Peyer's patch (tissue), 4 donors: ENCODE results near the gene C1orf226. TPM values are rescaled to one million over a fixed set of nuclear protein-coding genes. Genes with fewer than 3 reads are reported as not detected.

ENCODE experiments used
- DNase-seq, 3 donors: peaks; one replicate each; pipeline ENCODE4 v3.0.0-alpha.2; 2017 to 2019
- H3K27ac ChIP-seq, 4 donors: fragments of 200-600 bp; sonication (generic); one replicate each; pipeline ENCODE4 v1.5.1; 2016 to 2019
- H3K27me3 ChIP-seq, 2 donors: fragments of 200-600 bp; sonication (generic); one replicate each; pipeline ENCODE4 v1.5.1; 2019
- H3K36me3 ChIP-seq, 3 donors: fragments of 200-600 bp; sonication (generic); one replicate each; pipeline ENCODE4 v1.5.1; 2016 to 2019
- H3K4me1 ChIP-seq, 4 donors: fragments of 200-600 bp; sonication (generic); one replicate each; pipeline ENCODE4 v1.5.1; 2016 to 2019
- H3K4me3 ChIP-seq, 4 donors: fragments of 200-600 bp; sonication (generic); 1 replicate in 3 of 4; 2 replicates in 1 of 4; pipeline ENCODE4 v1.5.1; 2016 to 2019; ENCODE audit warnings: mild to moderate bottlenecking in 1 of 4
- H3K9me3 ChIP-seq, 4 donors: fragments of 200-600 bp; sonication (generic); one replicate each; pipeline ENCODE4 v1.5.1; 2016 to 2019; ENCODE audit warnings: mild to moderate bottlenecking in 1 of 4
- POLR2A ChIP-seq, 2 donors: fragments of 450-650 bp; IDR thresholded peaks; one replicate each; pipeline ENCODE4 v1.5.1; 2017; ENCODE audit warnings: antibody characterized with exemption in 2 of 2, mild to moderate bottlenecking in 2 of 2, moderate library complexity in 2 of 2
- total RNA-seq, 4 donors: library from RNA; depleted of rRNA; stranded (reverse); fragments of >200 nt; gene quantifications; one replicate each; pipeline ENCODE4 v1.1.0, GENCODE V29; 2016
- TF ChIP-seq, protein P1 (sequence below), 6 experiments: fragments of 450-650 bp in 4 of 6; fragments of 200-600 bp in 2 of 6; sonication (generic) in 1 of 6; IDR thresholded peaks; one replicate each; pipeline ENCODE4 v1.5.1; 2017 to 2019; ENCODE audit warnings: antibody characterized with exemption in 6 of 6, mild to moderate bottlenecking in 3 of 6, moderate library complexity in 1 of 6

Gene C1orf226
- total RNA-seq, 4 donors from 2014 or later: 5.0 to 36.8 (median 26.2) TPM

DNA sequence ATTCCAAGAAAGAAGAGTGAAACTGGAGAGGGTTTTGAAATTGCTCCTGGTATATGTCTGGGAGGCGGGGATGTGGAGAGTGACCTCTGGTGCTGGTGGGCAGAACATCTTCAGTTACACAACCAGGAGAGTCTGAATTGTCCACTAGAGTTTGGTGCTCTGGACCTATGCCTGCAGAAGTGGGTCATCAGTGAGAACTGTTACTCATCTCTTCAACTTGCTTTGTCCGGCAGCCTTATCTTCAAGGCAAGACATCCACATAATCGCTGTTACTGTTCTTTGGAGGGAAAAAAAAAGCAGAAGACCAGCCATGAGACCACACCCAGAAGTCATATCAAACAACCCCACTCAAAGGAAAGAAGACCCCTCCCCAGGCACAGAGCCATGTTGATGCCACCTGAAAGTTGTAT lies 15.5 kb downstream of the C1orf226 start:
- Histone ChIP-seq H3K36me3 (no peaks in the 10 kb centered on the region), H3K9me3 (no peaks in the 10 kb centered on the region), H3K4me3 (no peak overlapping the region), H3K4me1 (no peaks in the 10 kb centered on the region), H3K27ac (no peak overlapping the region), H3K27me3 (no peaks in the 10 kb centered on the region)
- TF ChIP-seq, protein P1, sequence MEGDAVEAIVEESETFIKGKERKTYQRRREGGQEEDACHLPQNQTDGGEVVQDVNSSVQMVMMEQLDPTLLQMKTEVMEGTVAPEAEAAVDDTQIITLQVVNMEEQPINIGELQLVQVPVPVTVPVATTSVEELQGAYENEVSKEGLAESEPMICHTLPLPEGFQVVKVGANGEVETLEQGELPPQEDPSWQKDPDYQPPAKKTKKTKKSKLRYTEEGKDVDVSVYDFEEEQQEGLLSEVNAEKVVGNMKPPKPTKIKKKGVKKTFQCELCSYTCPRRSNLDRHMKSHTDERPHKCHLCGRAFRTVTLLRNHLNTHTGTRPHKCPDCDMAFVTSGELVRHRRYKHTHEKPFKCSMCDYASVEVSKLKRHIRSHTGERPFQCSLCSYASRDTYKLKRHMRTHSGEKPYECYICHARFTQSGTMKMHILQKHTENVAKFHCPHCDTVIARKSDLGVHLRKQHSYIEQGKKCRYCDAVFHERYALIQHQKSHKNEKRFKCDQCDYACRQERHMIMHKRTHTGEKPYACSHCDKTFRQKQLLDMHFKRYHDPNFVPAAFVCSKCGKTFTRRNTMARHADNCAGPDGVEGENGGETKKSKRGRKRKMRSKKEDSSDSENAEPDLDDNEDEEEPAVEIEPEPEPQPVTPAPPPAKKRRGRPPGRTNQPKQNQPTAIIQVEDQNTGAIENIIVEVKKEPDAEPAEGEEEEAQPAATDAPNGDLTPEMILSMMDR (IDR thresholded peaks at IDR 0.05): no peak
- no peak for TF ChIP-seq POLR2A (IDR thresholded peaks at IDR 0.05)
- DNase-seq: no peak

- Histone ChIP-seq H3K4me1 (no peaks in the 10 kb centered on the region), H3K27me3 (no peaks in the 10 kb centered on the region), H3K9me3 (no peaks in the 10 kb centered on the region), H3K27ac (no peak overlapping the region), H3K36me3 (no peaks in the 10 kb centered on the region), H3K4me3 (no peak overlapping the region)
- no peak for DNase-seq
- no peak for TF ChIP-seq POLR2A (IDR thresholded peaks at IDR 0.05)
- TF ChIP-seq, protein P1 (IDR thresholded peaks at IDR 0.05): no peak
Measured at GRCh38 chr1:162397943-162398560, 16.5 kb downstream of the C1orf226 start.

DNA sequence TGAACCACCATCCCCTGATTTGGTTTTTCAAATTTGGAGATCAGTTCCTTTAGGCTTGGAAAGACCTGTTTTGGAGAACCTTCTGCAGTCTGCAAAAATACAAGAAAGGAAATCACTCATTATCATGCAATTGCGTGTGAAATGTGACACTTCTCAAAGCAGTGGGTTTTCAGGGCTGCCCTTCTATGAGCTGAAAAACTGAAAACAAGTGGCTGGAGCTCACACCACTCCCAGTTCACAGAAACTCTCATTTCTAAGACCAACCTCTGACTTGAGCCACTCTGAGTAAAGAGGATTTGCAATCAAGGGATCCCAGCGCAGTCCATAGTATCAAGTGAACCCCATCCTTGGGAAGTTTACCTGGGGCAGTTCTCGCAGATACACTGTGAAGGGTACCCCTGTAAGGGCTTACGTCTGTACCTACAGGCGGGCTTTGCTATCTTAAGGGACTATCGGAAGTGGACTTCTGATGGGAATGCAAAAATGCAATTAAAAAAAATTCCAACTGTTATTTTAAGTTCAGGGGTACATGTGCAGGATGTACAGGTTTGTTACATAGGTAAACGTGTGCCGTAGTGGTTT lies 17.6 kb downstream of the C1orf226 start:
- H3K4me1 ChIP-seq: no peaks in the 10 kb centered on the region
- no peaks in the 10 kb centered on the region for H3K27me3 ChIP-seq
- no peaks in the 10 kb centered on the region for H3K36me3 ChIP-seq
- no peak overlapping the region for H3K27ac ChIP-seq
- H3K4me3 ChIP-seq: no peak overlapping the region
- no peaks in the 10 kb centered on the region for H3K9me3 ChIP-seq
- no peak for TF ChIP-seq POLR2A (IDR thresholded peaks at IDR 0.05)
- TF ChIP-seq, protein P1 (IDR thresholded peaks at IDR 0.05): no peak
- DNase-seq: no peak

DNA sequence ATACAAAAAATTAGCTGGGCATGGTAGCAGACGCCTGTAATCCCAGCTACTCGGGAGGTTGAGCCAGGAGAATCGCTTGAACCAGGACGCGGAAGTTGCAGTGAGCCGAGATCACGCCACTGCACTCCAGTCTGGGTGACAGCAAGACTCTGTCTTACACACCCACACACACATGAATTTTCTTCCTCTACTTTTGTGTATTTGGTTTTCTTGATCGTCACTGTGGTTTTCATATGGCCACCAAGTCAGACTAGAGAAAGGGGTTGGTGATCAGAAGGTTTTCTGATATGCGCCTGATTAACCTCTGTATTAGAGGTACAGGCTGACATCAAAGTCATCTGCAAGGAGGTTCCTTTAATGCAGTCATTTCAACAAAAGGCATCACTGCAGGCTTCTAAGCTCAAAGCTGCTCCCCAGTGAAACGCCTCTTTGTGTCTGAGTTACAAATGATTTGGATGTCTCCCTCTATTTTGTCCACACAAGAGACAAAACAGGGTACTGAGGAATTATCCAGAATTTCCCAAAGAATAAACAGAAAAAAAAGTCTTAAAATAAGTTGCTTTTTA lies 19.3 kb downstream of the C1orf226 start:
- DNase-seq: no peak
- TF ChIP-seq, protein P1 (IDR thresholded peaks at IDR 0.05): no peak
- TF ChIP-seq POLR2A (IDR thresholded peaks at IDR 0.05): no peak
- H3K9me3 ChIP-seq: no peaks in the 10 kb centered on the region

DNA sequence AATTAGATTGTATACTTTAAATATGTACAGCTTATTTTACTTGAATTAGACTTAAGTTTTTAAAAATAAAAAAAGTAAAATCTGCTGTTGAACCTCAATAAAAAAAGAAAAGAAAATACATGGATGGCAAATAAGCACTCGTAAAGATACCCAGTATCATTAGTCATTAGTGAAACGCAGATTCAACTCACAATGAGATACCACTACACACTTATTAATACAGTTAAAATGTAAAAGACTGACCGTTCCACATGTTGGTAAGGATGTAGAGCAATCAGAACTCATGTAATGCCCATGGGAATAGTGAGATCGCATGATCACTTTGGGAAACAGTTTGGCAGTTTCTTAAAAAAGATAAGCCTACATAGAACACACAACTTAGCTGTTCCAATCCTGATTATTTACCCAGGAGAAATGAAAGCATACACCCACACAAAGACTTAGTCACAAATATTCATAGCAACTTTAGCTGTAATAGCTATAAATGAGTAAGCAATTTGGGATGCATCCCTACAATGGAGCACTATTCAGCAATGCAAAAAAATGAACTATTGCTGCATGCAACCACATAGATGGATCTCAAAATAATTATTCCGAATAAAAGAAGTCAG lies 23.1 kb downstream of the C1orf226 start:
- Histone ChIP-seq H3K27me3 (no peaks in the 10 kb centered on the region), H3K9me3 (no peaks in the 10 kb centered on the region), H3K36me3 (no peaks in the 10 kb centered on the region), H3K4me1 (no peaks in the 10 kb centered on the region), H3K27ac (no peak overlapping the region), H3K4me3 (no peak overlapping the region)
- TF ChIP-seq POLR2A (IDR thresholded peaks at IDR 0.05): no peak
- TF ChIP-seq, protein P1 (IDR thresholded peaks at IDR 0.05): no peak
- DNase-seq: no peak

More for the DNA sequence above, 19.3 kb downstream of the C1orf226 start:
- no peaks in the 10 kb centered on the region for H3K27me3 ChIP-seq
- no peaks in the 10 kb centered on the region for H3K36me3 ChIP-seq
- H3K4me1 ChIP-seq: no peaks in the 10 kb centered on the region
- no peak overlapping the region for H3K4me3 ChIP-seq
- H3K27ac ChIP-seq: no peak overlapping the region
